HG03442 (cell line): ENCODE results near the gene ERC1.
"Not testable (repeated sequence)": the region's sequence is repeated elsewhere in the genome, so short reads cannot be mapped to it uniquely, and the experiment has no call there.

Experiments used
- ATAC-seq: cut with Tn5 transposase; IDR thresholded peaks from one replicate; pipeline ENCODE4 v1.9.1; 2021; ENCODE audit warnings: mild to moderate bottlenecking, moderate library complexity; ENCODE audit not compliant: unreplicated experiment

ERC1 gene

DNA sequence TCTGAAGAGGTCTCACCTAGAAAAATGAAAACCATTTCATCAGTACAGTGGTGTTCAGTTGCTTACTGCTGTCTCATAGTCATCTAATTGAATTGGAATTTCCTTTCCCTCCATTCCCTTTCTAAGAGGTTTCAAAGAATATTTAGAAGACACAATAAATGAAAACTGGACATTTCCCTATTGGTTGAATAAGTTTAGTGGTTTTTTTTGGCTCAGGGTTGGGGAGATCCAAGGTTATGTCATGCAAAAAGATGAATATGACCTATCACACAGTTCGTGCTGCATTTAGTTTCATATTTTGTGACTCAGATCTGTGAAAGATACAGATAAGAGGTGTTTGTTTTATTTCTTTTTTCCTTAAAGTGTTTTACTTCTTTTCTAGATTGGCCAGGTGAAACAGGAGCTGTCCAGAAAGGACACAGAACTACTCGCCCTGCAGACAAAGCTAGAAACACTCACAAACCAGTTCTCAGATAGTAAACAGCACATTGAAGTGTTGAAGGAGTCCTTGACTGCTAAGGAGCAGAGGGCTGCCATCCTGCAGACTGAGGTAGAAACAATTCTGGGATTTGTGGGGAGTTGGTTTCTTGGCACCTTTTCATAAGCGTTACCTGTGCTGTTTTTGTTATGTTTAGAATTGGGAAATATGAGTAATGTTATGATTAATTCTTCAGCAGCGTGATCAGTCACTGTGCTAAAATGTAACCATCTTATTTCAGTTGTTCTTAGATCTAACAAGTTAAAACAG lies 124.6 kb downstream of the ERC1 start:
- ATAC-seq, result no peak

DNA sequence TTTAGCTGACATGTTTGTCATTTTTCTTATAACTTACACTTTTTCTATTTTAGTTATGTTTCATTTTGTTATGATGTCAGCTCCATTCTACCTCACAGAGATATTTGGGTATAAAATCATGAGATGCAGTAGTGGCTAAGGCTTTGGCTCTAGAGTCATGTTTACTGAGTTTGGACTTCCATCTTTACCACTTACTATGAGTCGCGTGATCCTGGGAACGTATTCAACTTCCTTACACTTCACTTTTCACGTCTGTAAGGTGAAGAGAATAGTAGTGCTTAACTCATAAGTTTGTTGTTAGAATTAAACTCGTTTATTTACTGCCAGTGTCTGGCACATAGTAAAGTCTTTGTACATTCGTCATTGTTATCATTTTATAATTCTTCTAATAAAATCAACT lies 126.3 kb downstream of the ERC1 start:
- ATAC-seq, result no peak

- ATAC-seq, result no peak
Measured at GRCh38 chr12:1117970-1118563, 127.0 kb downstream of the ERC1 start.

GRCh38 chr12:1122786-1123185 lies 131.8 kb downstream of the ERC1 start:
- no peak for ATAC-seq

- no peak for ATAC-seq
Measured at GRCh38 chr12:1126091-1126490, 135.1 kb downstream of the ERC1 start.

GRCh38 chr12:1127021-1127420 lies 136.0 kb downstream of the ERC1 start:
- no peak for ATAC-seq

GRCh38 chr12:1130164-1130563 lies 139.1 kb downstream of the ERC1 start:
- ATAC-seq, result no peak

- ATAC-seq, result no peak
Measured at GRCh38 chr12:1130571-1130970, 139.5 kb downstream of the ERC1 start.

- no peak for ATAC-seq
Measured at GRCh38 chr12:1131811-1132224, 140.8 kb downstream of the ERC1 start.

GRCh38 chr12:1132311-1132710 lies 141.3 kb downstream of the ERC1 start:
- ATAC-seq, result no peak

DNA sequence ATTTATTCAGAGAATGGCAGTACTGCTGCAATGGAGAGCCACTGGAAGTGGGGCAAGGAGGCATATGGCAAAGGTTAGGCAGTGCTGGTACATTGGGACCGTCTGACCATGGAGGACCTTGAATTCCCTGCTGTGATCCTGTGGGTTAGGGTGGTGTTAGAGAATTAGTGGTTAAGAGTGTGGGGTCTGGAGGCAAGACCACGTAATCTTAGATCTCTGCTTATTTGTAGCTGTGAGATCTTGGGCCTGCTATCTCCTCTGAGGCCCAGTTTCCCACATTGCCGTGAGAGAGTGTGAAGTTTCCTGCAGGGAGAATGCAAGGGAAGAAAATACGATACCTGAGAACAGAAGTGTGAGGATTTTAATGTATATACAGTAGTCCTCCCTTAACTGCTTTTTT lies 147.7 kb downstream of the ERC1 start:
- no peak for ATAC-seq

DNA sequence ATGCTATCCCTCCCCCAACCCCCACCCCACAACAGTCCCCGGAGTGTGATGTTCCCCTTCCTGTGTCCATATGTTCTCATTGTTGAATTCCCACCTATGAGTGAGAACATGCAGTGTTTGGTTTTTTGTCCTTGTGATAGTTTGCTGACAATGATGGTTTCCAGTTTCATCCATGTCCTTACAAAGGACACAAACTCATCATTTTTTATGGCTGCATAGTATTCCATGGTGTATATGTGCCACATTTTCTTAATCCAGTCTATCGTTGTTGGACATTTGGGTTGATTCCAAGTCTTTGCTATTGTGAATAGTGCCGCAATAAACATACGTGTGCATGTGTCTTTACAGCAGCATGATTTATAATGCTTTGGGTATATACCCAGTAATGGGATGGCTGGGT lies 155.7 kb downstream of the ERC1 start:
- not testable (repeated sequence) for ATAC-seq

DNA sequence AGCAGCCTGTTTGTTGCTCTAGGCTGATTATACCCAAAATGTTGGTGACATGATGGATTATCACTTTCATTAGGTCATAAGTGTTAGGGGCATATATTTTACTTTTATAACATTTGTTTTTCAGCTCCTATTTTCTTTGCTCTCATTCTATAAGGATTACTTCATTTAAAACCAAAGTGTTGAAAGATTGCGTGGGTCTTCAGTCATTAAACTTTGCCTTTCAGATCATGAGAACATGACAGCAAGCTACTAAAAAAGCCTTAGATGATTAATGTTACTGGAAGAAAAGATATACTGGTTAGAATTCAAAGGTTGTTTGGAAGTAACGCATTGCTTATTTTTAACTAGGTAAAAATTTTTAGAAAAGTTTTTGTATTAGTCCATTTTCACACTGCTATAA lies 156.8 kb downstream of the ERC1 start:
- no peak for ATAC-seq

DNA sequence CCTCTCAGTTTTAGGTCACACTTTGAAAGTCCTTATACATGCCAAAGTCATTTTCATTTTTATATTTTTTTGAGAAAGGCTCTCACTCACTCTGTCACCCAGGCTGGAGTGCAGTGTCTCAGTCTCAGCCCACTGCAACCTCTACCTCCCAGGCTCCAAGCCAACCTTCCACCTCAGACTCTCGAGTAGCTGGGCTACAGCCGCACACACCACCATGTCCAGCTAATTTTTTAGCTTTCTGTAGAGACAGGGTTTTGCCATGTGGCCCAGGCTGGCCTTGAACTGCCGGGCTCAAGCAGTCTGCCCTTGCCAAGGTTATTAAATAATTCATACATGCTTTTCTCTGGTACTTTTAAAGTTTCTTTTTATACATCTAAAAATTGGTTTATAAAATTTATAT lies 166.0 kb downstream of the ERC1 start:
- no peak for ATAC-seq

- ATAC-seq, result no peak
Measured at GRCh38 chr12:1161197-1161596, 170.2 kb downstream of the ERC1 start.

DNA sequence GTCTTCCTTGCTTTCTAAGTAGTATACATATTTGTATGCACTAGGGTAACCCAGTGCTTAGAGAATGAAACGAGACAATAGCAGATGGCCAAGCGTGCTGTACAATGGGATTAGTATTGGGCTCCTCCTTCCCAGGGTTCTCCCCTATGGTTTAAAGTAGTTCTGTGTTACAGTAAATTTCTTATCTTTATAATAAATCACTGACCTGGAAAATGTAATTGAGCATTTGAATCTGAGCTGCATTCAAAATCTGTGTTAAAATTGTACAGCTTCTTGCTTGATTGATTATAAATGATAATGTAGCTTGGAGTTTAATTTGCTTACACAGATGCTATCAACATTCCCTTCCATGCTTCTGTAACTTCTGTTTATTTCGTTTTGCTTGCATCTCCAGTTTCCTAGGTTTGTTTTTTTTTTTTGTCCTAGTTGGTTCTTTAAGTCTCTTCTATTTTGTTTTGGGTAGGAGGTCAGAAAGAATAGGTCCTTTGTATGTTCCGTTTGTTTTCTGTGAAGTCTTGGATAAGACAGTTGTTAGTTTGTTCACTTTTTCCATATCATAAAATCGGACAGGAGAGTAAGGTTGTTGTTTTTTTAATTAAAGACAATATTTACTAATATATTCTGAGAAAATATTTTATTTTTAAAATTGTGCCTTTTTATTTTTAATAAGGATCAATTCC lies 171.2 kb downstream of the ERC1 start:
- no peak for ATAC-seq

DNA sequence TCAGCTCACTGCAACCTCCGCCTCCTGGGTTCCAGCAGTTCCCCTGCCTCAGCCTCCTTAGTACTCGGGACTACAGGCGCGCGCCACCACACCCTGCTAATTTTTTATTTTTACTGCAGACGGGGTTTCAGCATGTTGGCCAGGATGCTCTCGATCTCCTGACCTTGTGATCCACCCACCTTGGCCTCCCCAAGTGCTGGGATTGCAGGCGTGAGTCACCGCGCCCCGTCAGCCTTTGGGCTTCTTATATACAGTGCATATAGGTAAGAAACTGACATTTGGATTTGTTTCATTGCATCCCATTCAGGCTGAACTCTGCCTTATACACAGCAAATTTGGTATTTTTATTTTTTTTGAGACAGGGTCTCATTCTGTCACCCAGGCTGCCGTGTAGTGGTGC lies 176.8 kb downstream of the ERC1 start:
- no peak for ATAC-seq

- no peak for ATAC-seq
Measured at GRCh38 chr12:1170411-1170810, 179.4 kb downstream of the ERC1 start.

- no peak for ATAC-seq
Measured at GRCh38 chr12:1171657-1172408, 180.8 kb downstream of the ERC1 start.

DNA sequence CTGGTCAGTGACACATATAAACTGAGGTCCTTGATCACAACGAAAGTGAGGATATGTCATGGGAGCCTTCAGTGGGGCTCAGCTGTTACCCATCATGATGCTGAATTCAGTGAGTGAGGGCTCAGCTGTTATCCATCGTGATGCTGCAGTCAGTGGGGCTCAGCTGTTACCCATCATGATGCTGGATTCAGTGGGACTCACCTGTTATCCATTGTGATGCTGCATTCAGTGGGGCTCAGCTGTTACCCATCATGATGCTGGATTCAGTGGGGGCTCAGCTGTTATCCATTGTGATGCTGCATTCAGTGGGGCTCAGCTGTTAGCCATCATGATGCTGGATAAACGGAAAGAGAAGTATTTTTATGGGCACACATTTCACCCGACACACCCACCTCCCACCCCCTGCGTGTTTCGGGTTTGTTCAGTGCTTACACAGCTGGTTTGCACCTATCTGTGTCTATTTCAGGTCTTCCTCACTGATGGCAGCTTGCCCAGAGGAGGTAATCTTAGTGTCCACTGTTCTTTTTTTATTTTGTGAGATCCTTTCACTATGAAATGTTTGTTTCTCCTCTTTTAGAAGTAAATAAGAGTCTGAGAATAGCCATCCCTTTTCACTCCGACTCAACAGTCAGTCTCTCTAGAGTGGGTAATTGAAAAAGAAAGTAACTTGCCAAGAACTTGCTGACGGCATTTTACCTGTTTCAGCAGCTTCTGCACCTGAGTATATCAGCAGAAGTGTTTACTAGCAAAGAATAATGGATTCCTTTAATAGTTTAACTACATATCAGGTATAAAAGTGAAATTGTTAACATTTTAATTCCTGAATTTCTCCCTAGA lies 183.0 kb downstream of the ERC1 start:
- ATAC-seq, result no peak

DNA sequence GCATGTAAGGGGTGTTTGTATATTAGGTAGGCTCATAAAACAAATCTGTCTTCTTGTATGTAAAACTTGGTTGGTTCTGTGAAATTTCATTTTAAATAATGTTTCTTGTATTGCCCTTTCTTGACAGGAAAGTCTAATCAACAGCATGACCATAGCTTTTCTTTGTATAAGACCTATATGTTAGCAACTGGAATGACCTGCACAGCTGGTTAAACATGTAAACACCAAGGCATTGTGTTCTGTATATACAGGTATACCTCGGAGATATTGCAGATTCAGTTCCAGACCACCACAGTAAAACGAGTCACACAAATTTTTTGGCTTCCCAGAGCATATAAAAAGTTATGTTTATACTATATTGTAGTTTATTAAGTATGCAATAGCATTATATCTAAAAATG lies 183.6 kb downstream of the ERC1 start:
- ATAC-seq, result no peak
